GM18873 (cell line): ENCODE measurements around the gene BCLAF3.

ENCODE experiments used
- ATAC-seq: cut with Tn5 transposase; IDR thresholded peaks from one replicate; pipeline ENCODE4 v1.9.1; 2021; ENCODE audit warnings: mild to moderate bottlenecking, moderate library complexity, moderate number of reproducible peaks; ENCODE audit not compliant: unreplicated experiment, low FRiP score

The BCLAF3 gene

GRCh38 chrX:19972984-19973383, 17.9 kb downstream of the BCLAF3 start:
- no peak for ATAC-seq

DNA sequence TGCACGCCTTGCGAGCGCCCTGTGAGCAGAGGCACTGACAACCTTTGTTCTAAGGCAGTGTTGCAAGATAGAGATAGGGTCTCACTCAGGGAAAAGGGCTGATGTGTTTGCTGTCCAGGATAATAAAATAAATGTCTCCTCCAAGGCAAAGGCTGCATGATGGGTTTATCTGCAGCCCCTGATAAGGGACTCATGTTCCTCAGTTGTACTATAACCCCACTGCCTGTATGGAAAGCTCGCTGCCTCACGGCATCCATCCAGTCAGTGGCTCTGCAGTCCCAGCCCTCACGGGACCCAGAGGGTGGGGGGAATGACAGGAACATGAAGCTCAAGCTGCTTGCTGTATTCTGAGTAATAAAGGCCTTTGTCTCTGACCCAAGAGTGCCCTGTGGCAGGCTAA, 22.6 kb downstream of the BCLAF3 start:
- no peak for ATAC-seq

GRCh38 chrX:19966056-19966455, 24.8 kb downstream of the BCLAF3 start:
- no peak for ATAC-seq

GRCh38 chrX:19964017-19964710, 26.7 kb downstream of the BCLAF3 start:
- ATAC-seq = peak; percentile 59

GRCh38 chrX:19960913-19961312, 29.9 kb downstream of the BCLAF3 start:
- no peak for ATAC-seq

DNA sequence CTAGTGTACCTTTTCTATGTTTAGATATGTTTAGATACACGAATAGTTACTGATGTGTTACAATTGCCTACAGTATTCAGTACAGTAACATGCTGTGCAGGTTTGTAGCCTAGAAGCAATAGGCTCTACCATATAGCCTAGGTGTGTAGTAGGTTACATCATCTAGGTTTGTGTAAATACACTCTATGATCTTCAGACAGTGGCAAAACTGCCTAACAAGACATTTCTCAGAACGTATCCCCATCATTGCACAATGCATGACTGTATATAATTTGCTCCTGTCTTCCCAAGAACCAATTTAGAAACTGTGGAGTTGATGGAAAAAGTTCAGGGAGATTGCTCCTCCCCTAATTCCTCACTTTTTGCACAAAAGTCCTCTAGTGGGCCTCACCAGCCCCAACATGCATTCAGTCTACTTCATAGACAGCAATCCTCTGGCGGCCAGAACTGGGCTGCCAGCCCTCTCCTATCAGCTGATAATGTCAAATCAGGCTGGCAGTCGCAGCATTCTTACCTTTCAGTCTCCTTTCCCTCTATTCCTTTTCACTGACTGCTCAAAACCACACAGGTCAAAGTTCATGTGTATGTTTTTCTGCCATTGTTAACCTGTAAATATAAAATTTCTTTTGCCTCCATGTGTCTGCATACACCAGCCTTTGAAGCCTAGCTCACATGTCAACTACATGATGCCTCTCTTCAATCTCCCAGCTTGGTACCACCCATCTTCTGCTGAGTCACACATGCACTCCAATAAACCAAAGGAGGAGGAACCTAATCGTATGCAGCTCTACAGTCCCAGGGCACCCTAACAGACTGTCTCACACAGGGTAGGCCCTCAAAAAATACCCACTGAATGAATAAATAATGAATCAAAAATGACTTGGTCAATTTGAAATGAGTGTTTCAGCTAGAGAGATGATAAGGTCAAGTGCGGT, 32.0 kb downstream of the BCLAF3 start:
- ATAC-seq = no peak

GRCh38 chrX:19956923-19957322, 33.9 kb downstream of the BCLAF3 start:
- no peak for ATAC-seq

DNA sequence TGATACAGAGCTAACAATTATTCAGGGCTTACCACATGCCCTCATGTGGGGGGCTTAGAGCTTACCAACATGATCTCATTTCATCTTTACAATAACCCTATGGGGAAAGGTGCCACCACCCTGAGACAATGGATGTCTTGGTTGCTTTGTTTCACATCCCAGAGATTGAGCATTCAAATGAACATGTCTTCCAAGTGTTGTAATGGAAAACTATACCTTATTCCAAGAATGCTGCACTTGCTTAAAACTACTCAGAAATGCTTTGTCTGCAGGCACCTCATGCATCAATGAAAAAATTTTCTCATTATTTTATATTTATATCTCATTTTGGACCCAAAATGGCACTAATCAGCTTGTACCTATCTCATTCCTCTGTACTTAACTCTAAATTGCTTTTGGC, 34.6 kb downstream of the BCLAF3 start:
- no peak for ATAC-seq

- no peak for ATAC-seq
These were observed 35.6 kb downstream of the BCLAF3 start for GRCh38 chrX:19955306-19955705.

- ATAC-seq = no peak
These were observed 36.3 kb downstream of the BCLAF3 start for GRCh38 chrX:19954335-19955096.

GRCh38 chrX:19953145-19953544, 37.7 kb downstream of the BCLAF3 start:
- no peak for ATAC-seq

GRCh38 chrX:19949340-19949739, 41.5 kb downstream of the BCLAF3 start:
- ATAC-seq = no peak

- ATAC-seq = no peak
These were observed 43.2 kb downstream of the BCLAF3 start for GRCh38 chrX:19947612-19948011.
